Activated CD8-positive, alpha-beta memory T cell treated with anti-CD3 and anti-CD28 coated beads, Interleukin-2, amount 50 U/mL, for 48 hours (primary cell): ENCODE results near the gene WNT5A.
"Not testable (repeated sequence)": the region's sequence is repeated elsewhere in the genome, so short reads cannot be mapped to it uniquely, and the experiment has no call there.

ENCODE experiments used
- DNase-seq: peaks from one replicate; pipeline ENCODE4 v3.0.0-alpha.2; 2020

WNT5A gene

GRCh38 chr3:55505102-55505501 lies 18.0 kb upstream of the WNT5A start:
- not testable (repeated sequence) for DNase-seq

GRCh38 chr3:55501905-55502304 lies 14.8 kb upstream of the WNT5A start:
- DNase-seq: no peak

- DNase-seq: no peak
Observed at GRCh38 chr3:55500555-55501330, 13.6 kb upstream of the WNT5A start.

GRCh38 chr3:55498520-55498919 lies 11.4 kb upstream of the WNT5A start:
- DNase-seq: no peak

- no peak for DNase-seq
Observed at GRCh38 chr3:55497250-55497649, 10.1 kb upstream of the WNT5A start.

- DNase-seq: no peak
Observed at GRCh38 chr3:55494976-55495375, 7.9 kb upstream of the WNT5A start.

- DNase-seq: no peak
Observed at GRCh38 chr3:55492976-55493375, 5.9 kb upstream of the WNT5A start.

DNA sequence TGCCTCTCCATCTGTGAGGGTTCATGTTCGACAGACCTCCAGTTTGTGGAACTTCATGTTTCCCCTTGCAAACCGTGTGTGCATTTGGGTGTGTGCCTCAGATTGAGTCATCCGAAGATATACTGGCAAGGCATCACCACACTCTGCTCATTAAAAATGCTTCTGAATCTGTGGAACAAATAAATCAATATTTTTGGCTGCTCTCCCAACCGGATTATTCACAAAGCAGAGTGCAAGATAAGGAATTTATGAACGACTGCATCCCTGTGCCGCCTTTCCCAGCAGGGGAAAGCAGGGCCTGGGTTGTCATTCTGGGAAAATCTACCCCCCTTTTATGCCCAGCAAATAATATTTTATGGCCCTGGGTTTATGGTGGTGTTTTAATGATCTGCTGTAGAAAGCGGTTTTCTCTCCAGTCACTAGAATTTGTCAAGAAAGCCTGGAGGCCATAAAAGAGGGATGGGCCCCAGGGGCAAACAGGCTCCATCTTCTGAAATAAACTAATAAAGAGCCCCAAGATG lies 4.2 kb upstream of the WNT5A start:
- DNase-seq: no peak

- DNase-seq: no peak
Observed at GRCh38 chr3:55490276-55490913, 3.3 kb upstream of the WNT5A start.

- DNase-seq: no peak
Observed at GRCh38 chr3:55489798-55490132, 2.7 kb upstream of the WNT5A start.

- peak; percentile 60 for DNase-seq
Observed at GRCh38 chr3:55488398-55489055, 1.4 kb upstream of the WNT5A start.

GRCh38 chr3:55487381-55488241 lies 505 bp upstream of the WNT5A start:
- DNase-seq: peak; percentile 52

- DNase-seq: no peak
Observed at GRCh38 chr3:55486101-55486856, 827 bp downstream of the WNT5A start.

DNA sequence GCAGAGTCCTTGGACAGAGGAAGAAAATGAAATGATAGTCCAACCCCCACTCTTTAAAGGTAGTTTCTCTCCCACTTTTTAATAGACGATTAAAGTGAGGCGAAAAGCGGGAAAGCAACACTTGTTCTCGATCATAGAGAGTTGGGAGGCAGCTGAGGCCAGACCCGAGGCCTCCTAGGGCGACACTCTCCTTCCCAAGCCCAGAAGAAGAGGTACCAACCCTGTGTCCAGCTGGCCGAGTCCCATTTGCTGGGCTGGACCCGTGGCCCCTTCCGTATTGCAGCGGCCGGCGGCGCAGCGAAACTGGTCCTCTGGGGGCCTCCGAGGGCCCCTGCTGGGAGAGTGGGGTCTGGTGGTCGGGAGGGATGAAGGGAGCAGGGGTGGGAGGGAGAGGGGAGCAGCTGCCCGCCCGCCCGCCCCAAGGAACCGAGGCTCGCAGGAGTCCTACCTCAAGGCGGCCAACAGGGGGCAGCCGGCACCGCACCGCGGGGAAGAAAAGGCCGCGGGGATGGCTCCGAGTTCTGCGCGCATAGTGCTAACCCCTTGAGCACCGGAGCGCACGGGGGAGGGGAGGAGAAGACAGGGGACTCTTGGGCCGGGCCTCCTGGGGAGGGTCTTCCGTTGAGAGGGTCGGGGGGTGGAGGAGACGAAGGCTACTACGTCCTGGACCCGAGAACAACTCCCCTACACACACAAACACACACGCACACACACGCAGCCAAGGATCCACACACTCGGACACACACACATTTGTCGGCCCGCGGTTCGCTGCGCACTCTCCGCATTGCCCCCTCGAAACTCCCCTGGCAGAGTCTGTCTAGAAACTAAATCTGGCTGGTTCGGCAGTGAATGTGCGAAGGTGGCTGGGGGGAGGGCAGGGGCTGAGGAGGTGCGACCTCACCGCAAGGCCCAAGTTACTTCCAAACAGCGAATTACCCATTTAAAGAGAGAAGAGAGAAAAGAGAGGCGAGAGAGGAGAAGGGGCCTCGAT lies 2.0 kb downstream of the WNT5A start:
- DNase-seq: peak; percentile 80

DNA sequence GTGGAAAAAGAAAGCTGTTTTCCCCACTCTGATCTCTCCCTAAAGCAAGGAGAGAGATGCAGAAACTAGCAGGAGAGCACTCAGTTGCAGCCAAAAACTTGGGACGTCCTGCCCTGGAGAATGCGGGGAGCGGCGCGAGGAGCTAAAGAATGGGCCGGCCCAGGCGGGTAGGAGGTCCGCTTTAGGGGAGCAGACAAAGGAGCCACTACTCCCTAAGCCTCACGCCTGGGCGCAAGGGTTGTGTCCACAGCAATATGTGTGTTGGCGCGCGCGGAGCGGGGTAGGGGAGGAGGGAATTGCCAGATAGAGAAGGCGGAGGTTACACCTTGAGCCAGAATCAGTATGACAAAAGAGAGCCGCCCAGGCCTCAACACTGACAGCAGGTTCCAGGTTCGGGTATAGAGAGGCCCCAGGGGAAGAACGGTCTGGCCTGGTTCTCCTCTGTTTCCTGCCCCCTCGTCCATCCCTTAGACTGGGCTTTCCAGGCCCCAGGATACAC lies 2.9 kb downstream of the WNT5A start:
- no peak for DNase-seq

- no peak for DNase-seq
Observed at GRCh38 chr3:55483196-55484095, 3.7 kb downstream of the WNT5A start.

DNA sequence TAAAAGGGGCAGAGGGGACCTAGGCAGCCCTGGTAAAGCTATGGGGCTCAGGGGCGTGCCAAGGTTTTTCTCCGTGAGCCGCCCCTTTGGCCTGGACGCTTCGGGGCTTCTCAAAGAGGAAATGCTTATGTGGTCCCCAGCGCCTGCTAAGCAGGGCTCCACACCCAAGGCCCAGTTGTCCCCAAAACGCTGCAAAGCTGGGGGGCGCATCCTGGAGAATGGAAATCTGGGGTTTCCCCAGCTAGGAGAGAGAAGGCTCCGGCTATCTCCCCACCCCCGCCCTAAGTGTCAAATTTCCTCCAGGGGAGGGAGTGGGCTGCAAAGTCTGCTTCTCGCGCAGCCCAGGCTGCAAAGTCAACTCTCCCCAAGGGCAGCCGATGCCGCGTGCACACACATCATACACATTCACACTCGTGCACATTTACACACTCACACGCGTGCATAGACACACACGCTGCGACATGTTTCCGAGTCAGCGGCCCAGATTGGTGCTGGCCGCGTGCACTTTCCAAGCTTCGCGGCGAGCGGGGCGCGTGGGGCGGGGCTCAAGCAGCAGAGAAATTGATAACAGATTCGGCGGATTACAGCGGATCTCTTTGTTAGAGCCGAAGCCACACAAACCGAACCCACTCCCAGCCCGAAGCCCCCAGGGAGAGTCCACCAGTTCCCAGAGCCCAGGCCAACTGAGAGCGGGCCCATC lies 4.5 kb downstream of the WNT5A start:
- DNase-seq: no peak

DNA sequence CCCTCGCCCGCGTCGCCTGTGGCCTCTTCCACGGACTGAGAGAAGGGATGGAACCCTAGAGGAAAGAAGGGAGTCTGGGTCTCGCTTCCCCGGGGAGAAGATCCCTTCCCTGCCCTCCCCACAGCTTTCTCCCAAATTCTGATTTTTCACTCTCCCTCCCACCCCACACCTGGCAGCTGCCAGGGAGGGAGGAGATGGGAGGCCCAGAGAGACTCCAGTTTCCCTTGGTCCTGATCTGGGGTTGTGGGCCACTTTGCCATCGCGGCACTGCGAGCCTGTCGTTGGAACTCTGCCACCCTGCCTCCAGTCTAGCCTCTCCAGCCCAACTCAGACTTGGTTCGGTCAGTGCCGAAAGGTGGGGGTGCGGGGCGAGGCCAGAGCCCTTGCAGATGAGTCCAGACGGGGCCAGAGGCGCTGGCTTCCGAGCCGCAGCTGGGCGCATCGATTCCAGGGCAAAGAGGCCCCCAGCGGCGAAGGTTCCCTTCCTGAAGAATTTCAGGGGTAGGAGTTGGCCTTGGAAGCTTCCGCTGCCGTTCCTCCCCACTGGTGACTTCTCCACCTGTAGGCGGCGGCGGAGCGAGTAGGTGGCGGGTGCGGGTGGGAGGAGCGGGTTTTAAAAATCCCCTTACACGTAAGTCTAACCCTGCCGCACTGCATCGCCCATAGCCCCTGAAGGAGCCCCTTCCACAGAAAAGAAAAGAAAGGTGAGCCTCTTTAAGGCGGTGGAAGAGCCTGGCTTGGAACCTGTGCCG lies 5.2 kb downstream of the WNT5A start:
- no peak for DNase-seq
